Measurements from ENCODE around the gene VN1R4. TPM values are rescaled to one million over a fixed set of nuclear protein-coding genes. Genes with fewer than 3 reads are reported as not detected.
"Not testable (repeated sequence)": the region's sequence is repeated elsewhere in the genome, so short reads cannot be mapped to it uniquely, and the experiment has no call there.

The VN1R4 gene
- polyA plus RNA-seq, 1 experiment: not detected

- Histone ChIP-seq H3K27me3 (ENCODE audit: control insufficient read depth, insufficient read depth, low read length) (no peaks in the 10 kb centered on the region), H3K9me3 (ENCODE audit: control insufficient read depth, insufficient read depth, low read length) (peaks cover 41% of the 10 kb centered on the region), H3K27ac (ENCODE audit: low read depth, low read length) (no peak overlapping the region), H3K4me3 (ENCODE audit: low read depth, low read length) (no peak overlapping the region)
- POLR2A ChIA-PET: no interaction called here
- CTCF ChIA-PET: no interaction called here
- TF ChIP-seq CTCF (IDR thresholded peaks at IDR 0.05; ENCODE audit: low read depth, low read length): no peak
- DNase-seq (ENCODE audit: low read depth, low spot score): no peak
Observed at GRCh38 chr19:53290758-53291549, 23.4 kb upstream of the VN1R4 start.

GRCh38 chr19:53285087-53285486 lies 17.6 kb upstream of the VN1R4 start:
- Histone ChIP-seq H3K27me3 (ENCODE audit: control insufficient read depth, insufficient read depth, low read length) (no peaks in the 10 kb centered on the region), H3K27ac (ENCODE audit: low read depth, low read length) (no peak overlapping the region), H3K9me3 (ENCODE audit: control insufficient read depth, insufficient read depth, low read length) (peaks cover 24% of the 10 kb centered on the region), H3K4me3 (ENCODE audit: low read depth, low read length) (no peak overlapping the region)
- ChIA-PET CTCF (no interaction called here), POLR2A (no interaction called here)
- TF ChIP-seq CTCF (IDR thresholded peaks at IDR 0.05; ENCODE audit: low read depth, low read length): no peak
- DNase-seq (ENCODE audit: low read depth, low spot score): no peak

- DNase-seq (ENCODE audit: low read depth, low spot score); CTCF ChIA-PET; H3K27me3 ChIP-seq (ENCODE audit: control insufficient read depth, insufficient read depth, low read length); H3K27ac ChIP-seq (ENCODE audit: low read depth, low read length); H3K4me3 ChIP-seq (ENCODE audit: low read depth, low read length); POLR2A ChIA-PET: not testable (repeated sequence)
- peaks cover 14% of the 10 kb centered on the region for H3K9me3 ChIP-seq (ENCODE audit: control insufficient read depth, insufficient read depth, low read length)
Observed at GRCh38 chr19:53281947-53282346, 14.4 kb upstream of the VN1R4 start.

- H3K9me3 ChIP-seq (ENCODE audit: control insufficient read depth, insufficient read depth, low read length): peaks cover 10% of the 10 kb centered on the region
- ChIA-PET POLR2A (no interaction called here), CTCF (interaction anchor here (0.6 kb wide), 1 partner anchor 12 kb away, joined by 3 read pairs; no protein-coding TSS in a partner anchor)
- TF ChIP-seq CTCF (IDR thresholded peaks at IDR 0.05; ENCODE audit: low read depth, low read length): no peak
- H3K27ac ChIP-seq (ENCODE audit: low read depth, low read length): no peak overlapping the region
- H3K4me3 ChIP-seq (ENCODE audit: low read depth, low read length): no peak overlapping the region
- no peaks in the 10 kb centered on the region for H3K27me3 ChIP-seq (ENCODE audit: control insufficient read depth, insufficient read depth, low read length)
- DNase-seq (ENCODE audit: low read depth, low spot score): no peak
Observed at GRCh38 chr19:53275480-53275879, 8.0 kb upstream of the VN1R4 start.

GRCh38 chr19:53272044-53272443 lies 4.5 kb upstream of the VN1R4 start:
- peaks cover 9% of the 10 kb centered on the region for H3K9me3 ChIP-seq (ENCODE audit: control insufficient read depth, insufficient read depth, low read length)
- no peak for DNase-seq (ENCODE audit: low read depth, low spot score)
- CTCF ChIA-PET: no interaction called here
- no peak overlapping the region for H3K4me3 ChIP-seq (ENCODE audit: low read depth, low read length)
- H3K27me3 ChIP-seq (ENCODE audit: control insufficient read depth, insufficient read depth, low read length): no peaks in the 10 kb centered on the region
- POLR2A ChIA-PET: no interaction called here
- H3K27ac ChIP-seq (ENCODE audit: low read depth, low read length): no peak overlapping the region
- no peak for TF ChIP-seq CTCF (IDR thresholded peaks at IDR 0.05; ENCODE audit: low read depth, low read length)

GRCh38 chr19:53269861-53270260 lies 2.3 kb upstream of the VN1R4 start:
- H3K27ac ChIP-seq (ENCODE audit: low read depth, low read length); DNase-seq (ENCODE audit: low read depth, low spot score); CTCF ChIA-PET; H3K27me3 ChIP-seq (ENCODE audit: control insufficient read depth, insufficient read depth, low read length); H3K4me3 ChIP-seq (ENCODE audit: low read depth, low read length); POLR2A ChIA-PET: not testable (repeated sequence)
- H3K9me3 ChIP-seq (ENCODE audit: control insufficient read depth, insufficient read depth, low read length): peaks cover 12% of the 10 kb centered on the region

GRCh38 chr19:53257715-53258342 lies 9.7 kb downstream of the VN1R4 start, which contains the start of gene VN1R2:
VN1R2 (plus strand) TSS chr19:53258292; CDS start chr19:53258376, 84 bp downstream.
- CTCF ChIA-PET; POLR2A ChIA-PET; DNase-seq (ENCODE audit: low read depth, low spot score); H3K27ac ChIP-seq (ENCODE audit: low read depth, low read length); H3K27me3 ChIP-seq (ENCODE audit: control insufficient read depth, insufficient read depth, low read length); H3K4me3 ChIP-seq (ENCODE audit: low read depth, low read length): not testable (repeated sequence)
- H3K9me3 ChIP-seq (ENCODE audit: control insufficient read depth, insufficient read depth, low read length): peaks cover 24% of the 10 kb centered on the region

Measured in AG04450 (cell line).